ENCODE data around the gene SPATA6L. TPM values are rescaled to one million over a fixed set of nuclear protein-coding genes. Genes with fewer than 3 reads are reported as not detected.

The SPATA6L gene
- total RNA-seq, 1 donor from 2014 or later = 6.7 TPM

- Mint-ChIP-seq H3K4me1 (ENCODE audit: unreplicated experiment) (peaks cover 6% of the 10 kb centered on the region), H3K9me3 (ENCODE audit: unreplicated experiment) (no peaks in the 10 kb centered on the region), H3K4me3 (ENCODE audit: unreplicated experiment) (no peak overlapping the region), H3K27me3 (ENCODE audit: unreplicated experiment) (peaks cover 2% of the 10 kb centered on the region), H3K36me3 (ENCODE audit: low read depth, unreplicated experiment) (no peaks in the 10 kb centered on the region), H3K27ac (ENCODE audit: unreplicated experiment) (no peak overlapping the region)
- TF ChIP-seq, protein P1, sequence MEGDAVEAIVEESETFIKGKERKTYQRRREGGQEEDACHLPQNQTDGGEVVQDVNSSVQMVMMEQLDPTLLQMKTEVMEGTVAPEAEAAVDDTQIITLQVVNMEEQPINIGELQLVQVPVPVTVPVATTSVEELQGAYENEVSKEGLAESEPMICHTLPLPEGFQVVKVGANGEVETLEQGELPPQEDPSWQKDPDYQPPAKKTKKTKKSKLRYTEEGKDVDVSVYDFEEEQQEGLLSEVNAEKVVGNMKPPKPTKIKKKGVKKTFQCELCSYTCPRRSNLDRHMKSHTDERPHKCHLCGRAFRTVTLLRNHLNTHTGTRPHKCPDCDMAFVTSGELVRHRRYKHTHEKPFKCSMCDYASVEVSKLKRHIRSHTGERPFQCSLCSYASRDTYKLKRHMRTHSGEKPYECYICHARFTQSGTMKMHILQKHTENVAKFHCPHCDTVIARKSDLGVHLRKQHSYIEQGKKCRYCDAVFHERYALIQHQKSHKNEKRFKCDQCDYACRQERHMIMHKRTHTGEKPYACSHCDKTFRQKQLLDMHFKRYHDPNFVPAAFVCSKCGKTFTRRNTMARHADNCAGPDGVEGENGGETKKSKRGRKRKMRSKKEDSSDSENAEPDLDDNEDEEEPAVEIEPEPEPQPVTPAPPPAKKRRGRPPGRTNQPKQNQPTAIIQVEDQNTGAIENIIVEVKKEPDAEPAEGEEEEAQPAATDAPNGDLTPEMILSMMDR (IDR thresholded peaks at IDR 0.05; ENCODE audit: unreplicated experiment) = no peak
- no peak for DNase-seq (ENCODE audit: low spot score)
These were observed 81.1 kb downstream of the SPATA6L start for GRCh38 chr9:4585135-4585534.

DNA sequence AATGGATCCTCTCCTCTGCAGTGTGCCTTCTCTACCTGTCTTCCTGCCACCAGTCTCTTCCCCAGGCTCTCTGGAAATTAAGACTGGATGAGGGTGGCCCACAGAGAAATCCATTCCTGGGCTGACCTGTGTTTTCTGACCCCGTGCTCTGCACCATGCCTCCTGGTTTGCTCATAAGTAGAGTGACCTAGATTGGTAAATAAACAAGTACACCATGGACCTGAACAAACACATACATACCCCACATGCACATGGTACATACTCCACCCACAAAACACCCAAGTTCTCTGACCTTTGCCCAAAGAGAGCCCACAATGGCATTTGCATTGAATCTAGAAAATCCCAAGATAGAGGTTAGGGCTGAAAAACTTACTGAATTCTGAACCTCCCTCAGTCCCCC lies 81.6 kb downstream of the SPATA6L start:
- H3K4me3 Mint-ChIP-seq (ENCODE audit: unreplicated experiment) = no peak overlapping the region
- H3K27me3 Mint-ChIP-seq (ENCODE audit: unreplicated experiment) = peaks cover 2% of the 10 kb centered on the region
- H3K4me1 Mint-ChIP-seq (ENCODE audit: unreplicated experiment) = peaks cover 6% of the 10 kb centered on the region
- TF ChIP-seq, protein P1 (IDR thresholded peaks at IDR 0.05; ENCODE audit: unreplicated experiment) = no peak
- H3K27ac Mint-ChIP-seq (ENCODE audit: unreplicated experiment) = no peak overlapping the region
- H3K9me3 Mint-ChIP-seq (ENCODE audit: unreplicated experiment) = no peaks in the 10 kb centered on the region
- H3K36me3 Mint-ChIP-seq (ENCODE audit: low read depth, unreplicated experiment) = no peaks in the 10 kb centered on the region
- DNase-seq (ENCODE audit: low spot score) = no peak

DNA sequence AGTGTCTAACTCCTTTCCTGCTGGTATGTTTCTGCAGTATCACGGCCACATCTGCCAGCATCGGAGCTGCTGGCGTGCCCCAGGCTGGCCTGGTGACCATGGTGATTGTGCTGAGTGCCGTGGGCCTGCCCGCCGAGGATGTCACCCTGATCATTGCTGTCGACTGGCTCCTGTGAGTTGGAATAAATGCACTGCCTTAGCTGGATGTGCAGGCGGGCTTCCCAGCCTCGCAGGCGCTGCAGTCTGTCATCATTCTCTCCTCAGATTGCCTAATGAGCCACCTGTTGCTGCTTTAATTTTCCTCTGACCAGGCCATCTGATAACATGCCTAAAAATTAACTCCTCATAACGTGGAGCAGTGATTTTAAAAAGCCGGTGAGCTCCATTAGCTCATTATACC lies 83.3 kb downstream of the SPATA6L start:
- H3K4me3 Mint-ChIP-seq (ENCODE audit: unreplicated experiment) = no peak overlapping the region
- peaks cover 2% of the 10 kb centered on the region for H3K27me3 Mint-ChIP-seq (ENCODE audit: unreplicated experiment)
- no peaks in the 10 kb centered on the region for H3K9me3 Mint-ChIP-seq (ENCODE audit: unreplicated experiment)
- TF ChIP-seq, protein P1 (IDR thresholded peaks at IDR 0.05; ENCODE audit: unreplicated experiment) = no peak
- no peaks in the 10 kb centered on the region for H3K4me1 Mint-ChIP-seq (ENCODE audit: unreplicated experiment)
- H3K36me3 Mint-ChIP-seq (ENCODE audit: low read depth, unreplicated experiment) = no peaks in the 10 kb centered on the region
- H3K27ac Mint-ChIP-seq (ENCODE audit: unreplicated experiment) = no peak overlapping the region
- DNase-seq (ENCODE audit: low spot score) = no peak

GRCh38 chr9:4581861-4582565 lies 84.3 kb downstream of the SPATA6L start:
- Mint-ChIP-seq H3K27me3 (ENCODE audit: unreplicated experiment) (peaks cover 2% of the 10 kb centered on the region), H3K27ac (ENCODE audit: unreplicated experiment) (no peak overlapping the region), H3K36me3 (ENCODE audit: low read depth, unreplicated experiment) (no peaks in the 10 kb centered on the region), H3K9me3 (ENCODE audit: unreplicated experiment) (no peaks in the 10 kb centered on the region), H3K4me3 (ENCODE audit: unreplicated experiment) (no peak overlapping the region), H3K4me1 (ENCODE audit: unreplicated experiment) (no peaks in the 10 kb centered on the region)
- DNase-seq (ENCODE audit: low spot score) = no peak
- TF ChIP-seq, protein P1 (IDR thresholded peaks at IDR 0.05; ENCODE audit: unreplicated experiment) = no peak

GRCh38 chr9:4581035-4581760 lies 85.1 kb downstream of the SPATA6L start:
- DNase-seq (ENCODE audit: low spot score) = no peak
- no peak overlapping the region for H3K27ac Mint-ChIP-seq (ENCODE audit: unreplicated experiment)
- H3K9me3 Mint-ChIP-seq (ENCODE audit: unreplicated experiment) = no peaks in the 10 kb centered on the region
- TF ChIP-seq, protein P1 (IDR thresholded peaks at IDR 0.05; ENCODE audit: unreplicated experiment) = no peak
- no peak overlapping the region for H3K4me3 Mint-ChIP-seq (ENCODE audit: unreplicated experiment)
- no peaks in the 10 kb centered on the region for H3K4me1 Mint-ChIP-seq (ENCODE audit: unreplicated experiment)
- peaks cover 2% of the 10 kb centered on the region for H3K27me3 Mint-ChIP-seq (ENCODE audit: unreplicated experiment)
- H3K36me3 Mint-ChIP-seq (ENCODE audit: low read depth, unreplicated experiment) = no peaks in the 10 kb centered on the region

All from endothelial cell (in vitro differentiated cells).